ENCODE data around the gene ZSCAN4.

ZSCAN4 gene

DNA sequence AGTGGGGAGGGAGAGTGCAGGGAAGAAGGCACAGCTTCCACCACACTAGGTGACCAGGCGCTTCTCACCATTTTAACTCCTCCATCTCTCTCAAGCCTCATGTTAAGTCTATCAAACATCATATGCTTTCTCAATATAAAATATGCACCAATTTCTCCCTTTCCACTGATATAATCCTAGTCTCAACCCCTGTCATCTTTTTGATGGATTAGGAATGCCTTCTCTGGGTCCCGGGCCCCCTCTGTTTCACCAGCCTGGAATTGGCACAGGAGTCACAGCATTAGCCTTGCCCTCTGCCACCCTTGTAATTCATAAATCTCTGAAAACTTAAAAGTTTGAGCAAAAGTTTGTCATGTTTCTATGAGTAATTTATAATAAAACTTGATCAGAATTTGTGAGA lies at the start of gene ZSCAN4:
Gene ZSCAN4, plus strand, starts transcription at position 301 of the 400 bp plus-strand sequence. CDS start 7,211 bp downstream, outside the sequence.
- DNase-seq = no peak

DNA sequence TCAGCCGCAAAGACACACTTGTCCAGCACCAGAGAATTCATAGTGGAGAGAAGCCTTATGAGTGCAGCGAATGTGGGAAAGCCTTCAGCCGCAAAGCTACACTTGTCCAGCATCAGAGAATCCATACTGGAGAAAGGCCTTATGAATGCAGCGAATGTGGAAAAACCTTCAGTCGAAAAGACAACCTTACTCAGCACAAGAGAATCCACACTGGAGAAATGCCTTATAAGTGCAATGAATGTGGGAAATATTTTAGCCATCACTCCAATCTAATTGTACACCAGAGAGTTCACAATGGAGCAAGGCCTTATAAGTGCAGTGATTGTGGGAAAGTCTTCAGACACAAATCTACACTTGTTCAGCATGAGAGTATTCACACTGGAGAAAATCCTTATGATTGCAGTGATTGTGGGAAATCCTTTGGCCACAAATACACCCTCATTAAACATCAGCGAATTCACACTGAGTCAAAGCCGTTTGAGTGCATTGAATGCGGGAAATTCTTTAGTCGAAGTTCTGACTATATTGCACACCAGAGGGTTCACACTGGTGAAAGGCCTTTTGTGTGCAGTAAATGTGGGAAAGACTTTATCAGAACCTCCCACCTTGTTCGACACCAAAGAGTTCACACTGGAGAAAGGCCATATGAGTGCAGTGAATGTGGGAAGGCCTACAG lies 47.9 kb upstream of the ZSCAN4 start:
- peak; percentile 13 for DNase-seq

DNA sequence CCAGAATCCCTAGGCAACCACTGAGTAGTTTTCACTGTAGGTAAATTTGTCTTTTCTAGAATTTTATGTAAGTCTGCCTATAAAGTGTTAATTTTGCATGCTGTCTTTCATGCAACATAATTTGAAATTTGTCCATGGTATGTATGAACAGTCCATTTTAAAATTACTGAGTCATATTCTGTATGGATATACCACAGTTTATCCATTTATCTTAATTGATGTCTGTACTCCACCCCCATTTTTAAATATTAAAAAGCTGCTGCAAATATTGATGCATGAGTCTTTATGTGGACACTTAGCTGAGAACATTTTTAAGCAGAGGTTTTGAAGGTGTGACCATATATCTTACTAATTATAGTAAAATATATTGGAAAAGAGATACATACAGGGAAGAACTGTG lies 45.6 kb upstream of the ZSCAN4 start:
- DNase-seq = no peak

GRCh38 chr19:57632987-57633831 lies 35.5 kb upstream of the ZSCAN4 start, which contains the start of gene ZNF211:
TSS of gene ZNF211 (plus strand) at chr19:57633168. CDS start at chr19:57633347, 179 bp downstream.
- peak; percentile 93 for DNase-seq

GRCh38 chr19:57633832-57634131 lies 35.0 kb upstream of the ZSCAN4 start:
- no peak for DNase-seq

GRCh38 chr19:57637379-57637778 lies 31.4 kb upstream of the ZSCAN4 start:
- DNase-seq = no peak

DNA sequence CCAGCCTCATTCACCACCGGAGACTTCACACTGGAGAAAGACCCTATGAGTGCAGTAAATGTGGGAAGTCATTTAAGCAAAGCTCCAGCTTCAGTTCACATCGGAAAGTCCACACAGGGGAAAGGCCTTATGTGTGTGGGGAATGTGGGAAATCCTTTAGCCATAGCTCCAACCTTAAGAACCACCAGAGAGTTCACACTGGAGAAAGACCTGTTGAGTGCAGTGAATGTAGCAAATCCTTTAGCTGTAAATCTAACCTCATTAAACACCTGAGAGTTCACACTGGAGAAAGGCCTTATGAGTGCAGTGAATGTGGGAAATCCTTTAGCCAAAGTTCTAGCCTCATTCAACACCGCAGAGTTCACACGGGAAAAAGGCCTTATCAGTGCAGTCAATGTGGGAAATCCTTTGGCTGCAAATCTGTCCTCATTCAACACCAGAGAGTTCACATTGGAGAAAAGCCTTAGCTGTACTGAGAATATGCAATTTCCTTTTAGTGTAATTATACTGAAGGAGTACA lies 27.0 kb upstream of the ZSCAN4 start:
- DNase-seq = no peak

- DNase-seq = no peak
Observed at GRCh38 chr19:57642396-57643046, 26.2 kb upstream of the ZSCAN4 start.

DNA sequence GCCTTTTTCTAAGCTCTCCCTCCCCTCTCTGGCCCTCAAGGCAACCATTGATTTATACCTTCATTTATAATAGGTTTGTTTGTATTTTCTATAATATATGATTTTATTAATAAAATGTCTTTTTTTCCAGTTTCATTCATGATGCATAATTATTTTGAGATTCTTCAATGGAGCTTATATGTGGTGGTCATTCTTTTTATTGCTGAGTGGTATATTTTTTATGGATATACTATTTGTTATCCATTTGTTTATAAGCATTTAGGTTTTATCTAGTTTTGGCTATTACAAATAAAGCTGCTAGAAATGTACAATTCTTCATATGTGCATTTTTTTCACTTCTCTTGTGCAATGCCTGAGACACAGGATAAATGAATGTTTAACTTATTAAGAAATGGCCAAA lies 25.0 kb upstream of the ZSCAN4 start:
- DNase-seq = no peak

GRCh38 chr19:57648331-57649003 lies 20.3 kb upstream of the ZSCAN4 start:
- no peak for DNase-seq

DNA sequence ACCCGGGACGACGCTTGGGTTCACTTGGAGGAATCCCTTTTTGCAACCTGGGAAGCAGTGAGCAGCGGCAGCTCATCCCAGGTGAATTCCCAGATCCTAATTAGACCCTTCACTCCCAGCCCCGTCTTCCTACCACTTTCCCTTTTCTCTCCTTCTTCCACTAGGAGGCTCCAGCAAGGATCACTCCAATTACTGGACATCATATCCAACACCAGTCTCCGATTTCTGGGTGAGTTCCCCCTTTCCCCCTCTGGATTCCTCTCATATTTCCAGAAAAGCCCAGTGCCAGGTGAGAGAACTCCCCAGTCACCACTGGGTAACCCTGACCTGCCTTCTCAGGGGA lies 17.1 kb upstream of the ZSCAN4 start:
- no peak for DNase-seq

GRCh38 chr19:57653689-57654088 lies 15.0 kb upstream of the ZSCAN4 start:
- no peak for DNase-seq

DNA sequence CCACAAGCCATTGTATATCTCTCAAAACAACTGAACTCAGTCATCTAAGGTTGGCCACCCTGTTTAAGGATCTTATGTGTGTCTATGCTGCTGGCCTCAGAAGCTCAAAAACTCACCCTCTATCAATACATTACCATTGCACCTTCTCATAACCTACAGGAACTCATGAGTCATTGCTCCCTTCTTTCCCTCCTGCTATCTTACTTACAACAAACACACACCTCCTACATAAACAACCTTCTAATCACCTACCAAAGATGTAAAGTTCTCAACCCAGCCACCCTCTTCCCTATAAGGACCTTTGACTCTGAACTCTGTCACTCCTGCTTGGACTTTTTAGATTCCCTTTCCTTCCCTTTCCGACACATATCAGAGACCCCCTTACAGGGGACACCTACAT lies 13.3 kb upstream of the ZSCAN4 start:
- DNase-seq = no peak

DNA sequence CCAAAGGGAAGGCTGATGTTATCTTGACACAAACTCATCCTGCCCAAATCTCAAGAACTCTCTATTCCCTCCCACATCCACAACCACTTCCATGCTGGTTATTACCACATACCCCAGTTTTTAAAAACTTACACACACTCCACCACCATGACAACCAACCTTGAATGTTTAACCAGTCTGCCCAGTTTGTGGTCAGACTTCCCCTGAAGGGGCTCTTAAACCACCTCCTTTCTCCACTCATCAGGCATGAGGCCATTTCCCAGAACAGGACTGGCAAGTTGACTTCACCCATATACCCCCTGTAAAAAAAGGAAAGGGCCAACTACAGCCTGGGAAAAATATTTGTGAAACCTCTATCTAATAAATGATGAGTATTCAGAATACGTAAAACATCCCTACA lies 12.4 kb upstream of the ZSCAN4 start:
- no peak for DNase-seq

- peak; percentile 51 for DNase-seq
Observed at GRCh38 chr19:57664269-57665127, 4.2 kb upstream of the ZSCAN4 start.

- DNase-seq = no peak
Observed at GRCh38 chr19:57665261-57665806, 3.4 kb upstream of the ZSCAN4 start.

DNA sequence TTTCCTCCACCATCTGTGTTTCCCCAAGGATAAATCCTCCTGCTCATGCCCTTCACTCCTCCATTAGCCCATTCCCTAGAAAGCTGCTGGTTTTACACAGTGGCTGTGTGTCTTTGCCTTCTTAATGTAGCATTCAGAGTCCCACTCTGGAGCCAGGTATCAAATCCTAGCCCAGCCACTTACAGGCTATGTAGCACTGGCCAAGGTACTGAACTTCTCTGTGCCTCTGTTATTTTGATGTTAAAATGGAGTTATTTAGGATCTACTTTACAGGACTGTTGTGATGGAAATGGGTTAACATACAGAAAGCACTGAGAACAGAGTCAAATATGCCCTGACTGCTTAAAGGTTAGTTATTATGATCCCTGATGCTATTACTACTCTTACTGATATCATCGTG lies 1.5 kb upstream of the ZSCAN4 start:
- no peak for DNase-seq

- no peak for DNase-seq
Observed at GRCh38 chr19:57671124-57671895, 2.6 kb downstream of the ZSCAN4 start.

GRCh38 chr19:57672466-57672865 lies 3.7 kb downstream of the ZSCAN4 start:
- no peak for DNase-seq

DNA sequence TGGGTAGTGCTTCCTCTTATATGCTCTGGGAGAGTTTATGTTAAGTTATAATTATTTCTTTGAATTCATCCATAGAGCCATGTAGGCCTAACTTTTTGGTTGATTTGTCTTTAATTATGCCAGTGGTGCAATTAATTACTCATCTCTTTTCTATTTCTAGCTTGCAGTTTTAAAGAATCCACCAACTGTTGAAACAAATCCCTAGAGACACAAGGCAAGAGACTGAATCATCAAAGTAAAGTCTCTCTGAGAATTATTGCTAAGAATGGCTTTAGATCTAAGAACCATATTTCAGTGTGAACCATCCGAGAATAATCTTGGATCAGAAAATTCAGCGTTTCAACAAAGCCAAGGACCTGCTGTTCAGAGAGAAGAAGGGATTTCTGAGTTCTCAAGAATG lies 7.1 kb downstream of the ZSCAN4 start:
- peak; percentile 33 for DNase-seq

- no peak for DNase-seq
Observed at GRCh38 chr19:57682226-57682766, 13.6 kb downstream of the ZSCAN4 start.

Data from fibroblast of skin of right quadriceps (primary cell).